ENCODE data around the gene GNB1L. TPM values are rescaled to one million over a fixed set of nuclear protein-coding genes. Genes with fewer than 3 reads are reported as not detected.

GNB1L gene
- total and polyA plus RNA-seq, 2 of the 13 experiments (the other 11 are each of a cell fraction or from before 2014, with no cell fraction given): 2.5 to 7.4 TPM

DNA sequence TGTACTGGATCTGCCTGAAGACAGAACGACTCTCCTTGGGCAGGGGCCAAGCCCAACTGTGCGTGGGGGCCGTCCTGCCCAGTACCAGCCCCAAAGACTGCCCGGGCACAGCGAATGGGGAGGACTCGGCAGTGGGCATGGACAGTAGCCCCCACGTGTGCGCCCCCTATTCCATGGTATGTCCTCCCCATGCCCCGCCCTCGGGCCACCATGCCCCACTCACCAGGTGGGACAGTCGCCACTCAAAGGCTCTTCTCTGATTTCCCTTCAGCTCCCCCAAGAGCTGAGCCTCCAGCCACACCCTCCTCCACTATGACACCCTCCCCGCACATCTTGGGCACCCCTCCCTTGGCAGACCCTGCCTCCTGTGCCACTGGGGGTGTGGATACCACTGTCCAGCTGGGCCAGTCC lies 43.5 kb downstream of the GNB1L start:
- Histone ChIP-seq H3K36me3 (replicated peaks in 1 of 2; ENCODE audit: control insufficient read depth in 1 of 2, insufficient read depth in 2 of 2, low read length in 2 of 2) (no peaks in the 10 kb centered on the region), H3K4me1 (ENCODE audit: insufficient read depth, low read length) (no peaks in the 10 kb centered on the region), H3K27me3 (ENCODE audit: control insufficient read depth in 1 of 2, insufficient read depth in 2 of 2, low read length in 2 of 2) (no peaks in the 10 kb centered on the region), H2AFZ (ENCODE audit: low read length) (no peak overlapping the region), H3K27ac (ENCODE audit: extremely low read length, insufficient read depth, low read length) (no peak overlapping the region), H3K79me2 (ENCODE audit: insufficient read depth, low read length) (no peaks in the 10 kb centered on the region), H3K4me2 (ENCODE audit: low read depth, low read length) (no peak overlapping the region), H4K20me1 (ENCODE audit: insufficient read depth, low read length) (no peaks in the 10 kb centered on the region), H3K9me3 (ENCODE audit: low read length) (no peaks in the 10 kb centered on the region), H3K4me3 (replicated peaks in 1 of 3; ENCODE audit: insufficient read depth in 1 of 3, low read depth in 2 of 3, low read length in 3 of 3) (no peak overlapping the region), H3K9ac (ENCODE audit: insufficient read depth, low read depth, low read length) (no peak overlapping the region)
- no TSS peak for BruUV-seq (replicated peaks)
- WGBS (ENCODE audit: low lambda C conversion rate): 98% methylated on average over 8 of the region's 12 CpGs
- TF ChIP-seq SRF (IDR thresholded peaks at IDR 0.05; ENCODE audit: low read depth, low read length): no peak
- TF ChIP-seq, protein P1, sequence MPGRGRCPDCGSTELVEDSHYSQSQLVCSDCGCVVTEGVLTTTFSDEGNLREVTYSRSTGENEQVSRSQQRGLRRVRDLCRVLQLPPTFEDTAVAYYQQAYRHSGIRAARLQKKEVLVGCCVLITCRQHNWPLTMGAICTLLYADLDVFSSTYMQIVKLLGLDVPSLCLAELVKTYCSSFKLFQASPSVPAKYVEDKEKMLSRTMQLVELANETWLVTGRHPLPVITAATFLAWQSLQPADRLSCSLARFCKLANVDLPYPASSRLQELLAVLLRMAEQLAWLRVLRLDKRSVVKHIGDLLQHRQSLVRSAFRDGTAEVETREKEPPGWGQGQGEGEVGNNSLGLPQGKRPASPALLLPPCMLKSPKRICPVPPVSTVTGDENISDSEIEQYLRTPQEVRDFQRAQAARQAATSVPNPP (CRISPR knock-in tag; IDR thresholded peaks at IDR 0.05): no peak
- DNase-seq (ENCODE audit: low spot score) (no peak), ATAC-seq (no peak), FAIRE-seq (no peak)
- intact Hi-C loops (cut with micrococcal nuclease; ENCODE audit: unreplicated experiment) (no loop called here), in situ Hi-C loops (cut with HindIII; ENCODE audit: extremely low pct_ligation_motif_present, low pct_unique_long_range_greater_than_20kb) (no loop called here)
- CTCF ChIA-PET (ENCODE audit: low intra/inter-chr PET ratio, low total read pairs): no interaction called here
- POLR2A ChIA-PET: no interaction called here

- FAIRE-seq: no peak
- Histone ChIP-seq H3K4me2 (ENCODE audit: low read depth, low read length) (no peak overlapping the region), H3K4me3 (replicated peaks in 1 of 3; ENCODE audit: insufficient read depth in 1 of 3, low read depth in 2 of 3, low read length in 3 of 3) (no peak overlapping the region), H3K36me3 (replicated peaks in 1 of 2; ENCODE audit: control insufficient read depth in 1 of 2, insufficient read depth in 2 of 2, low read length in 2 of 2) (no peaks in the 10 kb centered on the region), H3K9ac (ENCODE audit: insufficient read depth, low read depth, low read length) (no peak overlapping the region), H3K4me1 (ENCODE audit: insufficient read depth, low read length) (no peaks in the 10 kb centered on the region), H2AFZ (ENCODE audit: low read length) (no peak overlapping the region), H3K27ac (ENCODE audit: extremely low read length, insufficient read depth, low read length) (no peak overlapping the region), H3K9me3 (ENCODE audit: low read length) (no peaks in the 10 kb centered on the region), H4K20me1 (ENCODE audit: insufficient read depth, low read length) (no peaks in the 10 kb centered on the region), H3K79me2 (ENCODE audit: insufficient read depth, low read length) (no peaks in the 10 kb centered on the region), H3K27me3 (ENCODE audit: control insufficient read depth in 1 of 2, insufficient read depth in 2 of 2, low read length in 2 of 2) (no peaks in the 10 kb centered on the region)
- no peak for ATAC-seq
- BruUV-seq (replicated peaks): no TSS peak
- ChIA-PET CTCF (ENCODE audit: low intra/inter-chr PET ratio, low total read pairs) (no interaction called here), POLR2A (no interaction called here)
- 88% methylated on average over 22 of the region's 23 CpGs for WGBS (ENCODE audit: low lambda C conversion rate)
- no peak for DNase-seq (ENCODE audit: low spot score)
- in situ Hi-C loops (cut with HindIII; ENCODE audit: extremely low pct_ligation_motif_present, low pct_unique_long_range_greater_than_20kb): no loop called here
- TF ChIP-seq CTCF (CRISPR knock-in tag; IDR thresholded peaks at IDR 0.05) (peak; percentile 23; the same call in 1 of the 2 replicates), ZBTB33 (CRISPR knock-in tag; IDR thresholded peaks at IDR 0.05) (0 out of 2 replicates have a peak, but pooled peaks have one; percentile 51), TP53 (CRISPR knock-in tag; conservative IDR thresholded peaks at IDR 0.05) (no peak), RXRB (CRISPR knock-in tag; IDR thresholded peaks at IDR 0.05; ENCODE audit: borderline replicate concordance) (no peak), STAG1 (CRISPR knock-in tag; IDR thresholded peaks at IDR 0.05) (peak; percentile 20; the same call in 1 of the 2 replicates), ZNF720 (CRISPR knock-in tag; IDR thresholded peaks at IDR 0.05) (no peak), MED8 (CRISPR knock-in tag; IDR thresholded peaks at IDR 0.05; ENCODE audit: insufficient replicate concordance) (no peak), TOE1 (CRISPR knock-in tag; IDR thresholded peaks at IDR 0.05) (no peak)
- intact Hi-C loops (cut with micrococcal nuclease; ENCODE audit: unreplicated experiment): no loop called here
Observed at GRCh38 chr22:19810381-19811201, 44.1 kb downstream of the GNB1L start.

Data from HepG2 (cell line).